GOT3 (cell line): ENCODE results near the gene KCTD15.

Source experiments
- DNase-seq: peaks from one replicate; lab custom pipeline; 2025; ENCODE audit warnings: mixed read lengths; lab: John Stamatoyannopoulos, UW

Gene KCTD15

DNA sequence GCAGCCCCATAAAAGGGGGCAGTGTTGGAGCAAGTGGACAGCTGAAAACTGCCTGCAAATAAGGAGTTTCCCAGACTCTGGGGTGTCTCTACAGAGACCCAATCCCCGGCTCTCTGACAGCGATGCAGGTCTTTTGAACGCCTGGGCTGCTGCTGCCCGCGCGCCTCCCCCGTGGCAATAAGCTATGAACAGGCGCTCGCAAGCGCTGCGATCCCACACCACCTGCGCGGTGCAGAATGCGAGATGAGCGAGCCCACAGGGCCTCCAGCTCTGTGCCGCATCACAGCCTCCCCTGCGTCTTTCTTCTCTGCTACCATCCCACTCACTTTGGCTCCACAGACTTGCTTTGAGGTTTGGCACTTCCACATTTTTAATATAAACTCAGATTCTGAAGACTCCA lies 62.3 kb downstream of the KCTD15 start:
- no peak for DNase-seq

DNA sequence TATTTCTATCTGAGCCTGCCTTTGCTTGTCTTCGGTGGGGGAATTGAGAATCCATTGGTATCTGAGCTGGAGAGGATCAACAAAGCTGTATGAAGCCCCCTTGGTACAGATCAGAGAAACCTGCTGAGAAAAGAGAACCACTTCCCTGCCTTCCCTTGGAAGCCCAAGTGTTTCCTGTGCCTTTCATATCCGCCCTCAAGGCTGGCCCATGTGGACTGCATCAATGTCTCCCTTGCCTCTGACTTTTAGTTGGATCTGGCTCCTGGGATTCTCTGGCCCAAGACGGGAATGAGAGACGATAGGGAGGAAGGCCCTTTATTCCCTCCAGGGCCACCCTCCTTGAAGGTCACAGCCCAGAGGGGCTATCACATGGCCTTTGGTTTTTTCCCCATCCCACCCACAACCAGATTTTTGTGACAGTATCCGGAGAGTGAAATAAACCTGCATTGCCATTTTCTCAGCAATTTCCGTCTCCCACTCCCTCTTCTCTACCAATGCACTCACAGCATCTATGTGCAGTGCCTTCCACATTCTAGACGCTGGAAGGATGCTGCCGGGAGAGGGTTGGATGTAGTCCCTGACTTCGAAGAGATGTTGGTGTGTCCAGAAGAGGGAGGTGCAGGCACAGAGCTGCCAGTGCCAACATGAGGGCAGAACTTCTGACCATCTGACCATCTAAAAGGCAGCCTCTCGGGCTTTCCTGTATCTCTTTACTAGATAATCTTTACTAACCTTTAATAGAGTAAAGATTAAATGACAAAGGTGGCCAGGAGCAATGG lies 63.8 kb downstream of the KCTD15 start:
- no peak for DNase-seq

DNA sequence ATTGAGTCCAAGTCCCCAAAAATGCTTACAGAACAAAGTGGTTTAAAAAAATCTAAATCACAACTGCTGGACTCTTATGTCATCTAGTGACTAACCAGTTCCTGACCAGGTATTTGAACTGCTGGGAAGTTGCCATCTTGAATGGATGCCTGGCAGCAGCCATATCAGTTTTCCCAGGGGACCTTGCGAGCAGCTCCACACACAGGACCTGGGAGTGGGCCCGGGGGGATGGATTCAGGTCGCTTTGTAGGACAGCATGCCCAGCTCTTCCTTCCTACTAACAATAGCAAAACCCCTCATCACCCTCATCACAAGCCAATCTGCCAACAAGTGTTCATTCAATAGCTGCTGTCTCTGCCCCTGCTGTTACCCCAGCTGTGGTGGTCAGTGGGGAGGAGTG lies 65.3 kb downstream of the KCTD15 start:
- no peak for DNase-seq

GRCh38 chr19:33862981-33863380 lies 66.3 kb downstream of the KCTD15 start:
- no peak for DNase-seq

GRCh38 chr19:33863436-33863835 lies 66.8 kb downstream of the KCTD15 start:
- no peak for DNase-seq

GRCh38 chr19:33864311-33864850 lies 67.7 kb downstream of the KCTD15 start:
- DNase-seq = no peak

DNA sequence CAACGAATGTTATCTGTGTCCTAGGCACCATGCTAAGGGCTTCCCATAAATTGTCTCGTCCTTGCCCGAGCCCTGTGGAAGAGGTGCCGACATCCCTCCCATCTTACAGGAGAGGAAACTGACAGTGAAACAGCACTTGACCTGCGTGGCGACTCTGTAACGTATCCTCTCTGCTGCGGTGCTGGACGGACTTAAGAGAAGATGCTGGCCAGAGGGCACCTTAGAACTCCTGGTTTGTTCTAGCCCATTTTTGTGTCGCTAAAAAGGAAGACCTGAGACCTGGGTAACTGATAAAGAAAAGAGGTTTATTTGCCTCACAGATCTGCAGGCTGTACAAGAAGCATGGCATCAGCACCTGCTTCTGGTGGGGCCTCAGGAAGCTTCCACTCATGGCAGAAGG lies 68.6 kb downstream of the KCTD15 start:
- DNase-seq = no peak
